H1 (cell line): Measurements from ENCODE around the gene OR13C2. TPM values are rescaled to one million over a fixed set of nuclear protein-coding genes. Genes with fewer than 3 reads are reported as not detected.

ENCODE experiments used
- CTCF ChIA-PET: fragments of 300-600 bp; sonication (Branson Sonifier 250); formaldehyde crosslinking; loops from one replicate; lab custom pipeline; 2021; ENCODE audit not compliant: partially characterized antibody; lab: Charles Lee
- POLR2A ChIA-PET: fragments of 300-600 bp; sonication (Branson Sonifier 250); formaldehyde crosslinking; loops from one replicate; lab custom pipeline; 2021; ENCODE audit warnings: inconsistent platforms; ENCODE audit not compliant: partially characterized antibody; lab: Charles Lee
- DNase-seq, 2 experiments: peaks; one replicate each; pipeline versions ENCODE4 v3.0.0 to v3.0.0-alpha.2; 2010 to 2022; ENCODE audit warnings: low spot score in 2 of 2, low read depth in 1 of 2, mixed read lengths in 1 of 2
- FAIRE-seq: peaks from 2 replicates; lab custom pipeline; 2011; peaks lifted over from hg19 to GRCh38; lab: Jason Lieb, UNC
- H2AFZ ChIP-seq: 2 replicates; pipeline ENCODE4 v1.8.1; 2012; ENCODE audit warnings: low read length, inconsistent platforms
- H2AK5ac ChIP-seq: 2 replicates; pipeline ENCODE4 v1.6.1; 2013; ENCODE audit warnings: low read depth, low read length
- H2BK120ac ChIP-seq: replicated peaks from 2 replicates; pipeline ENCODE3; 2013; ENCODE audit warnings: low read depth, low read length, inconsistent platforms
- H2BK12ac ChIP-seq: 2 replicates; pipeline ENCODE4 v1.6.1; 2013; ENCODE audit warnings: low read depth, low read length
- H2BK15ac ChIP-seq: 2 replicates; pipeline ENCODE4 v1.6.1; 2013; ENCODE audit warnings: low read length
- H2BK20ac ChIP-seq: 2 replicates; pipeline ENCODE4 v1.6.1; 2013; ENCODE audit warnings: low read length
- H2BK5ac ChIP-seq: 2 replicates; pipeline ENCODE4 v1.6.1; 2013; ENCODE audit warnings: low read depth, low read length
- H3K14ac ChIP-seq: 2 replicates; pipeline ENCODE4 v1.6.1; 2013; ENCODE audit warnings: inconsistent platforms; ENCODE audit not compliant: insufficient read length
- H3K18ac ChIP-seq: 2 replicates; pipeline ENCODE4 v1.6.1; 2013; ENCODE audit warnings: low read length; ENCODE audit errors: extremely low read depth
- H3K23ac ChIP-seq: 2 replicates; pipeline ENCODE4 v1.6.1; 2013; ENCODE audit warnings: inconsistent platforms; ENCODE audit not compliant: insufficient read length
- H3K23me2 ChIP-seq: 2 replicates; pipeline ENCODE4 v1.6.1; 2013; ENCODE audit warnings: low read depth, low read length
- H3K27ac ChIP-seq: 2 replicates; pipeline ENCODE4 v1.6.1; 2011; ENCODE audit warnings: low read depth, low read length, inconsistent platforms
- H3K27me3 ChIP-seq, 4 experiments: replicated peaks in 1 of 4; 1 replicate in 1 of 4; 2 replicates in 3 of 4; pipeline versions ENCODE4 v1.6.1 to v1.8.1; 2011 to 2013; ENCODE audit warnings: low read length in 3 of 4, mild to moderate bottlenecking in 3 of 4, inconsistent platforms in 2 of 4, mixed read lengths in 2 of 4, moderate library complexity in 1 of 4; ENCODE audit not compliant: control insufficient read depth in 3 of 4, insufficient read depth in 3 of 4; ENCODE audit errors: extremely low read depth in 1 of 4
- H3K36me3 ChIP-seq, 4 experiments: 2 replicates each; pipeline versions ENCODE4 v1.6.1 to v1.8.1; 2011 to 2013; ENCODE audit warnings: mild to moderate bottlenecking in 4 of 4, low read length in 3 of 4, moderate library complexity in 2 of 4, control low read depth in 1 of 4, inconsistent platforms in 1 of 4; ENCODE audit not compliant: insufficient read depth in 4 of 4, control insufficient read depth in 2 of 4
- H3K4ac ChIP-seq: replicated peaks from 2 replicates; pipeline ENCODE3; 2013; ENCODE audit warnings: low read length, low read depth, mixed read lengths, inconsistent platforms; ENCODE audit not compliant: insufficient read length
- H3K4me1 ChIP-seq, 4 experiments: replicated peaks in 1 of 4; 1 replicate in 1 of 4; 2 replicates in 3 of 4; pipeline versions ENCODE4 v1.6.1 to v1.8.1; 2011 to 2013; ENCODE audit warnings: low read length in 3 of 4, inconsistent platforms in 2 of 4, mixed read lengths in 1 of 4; ENCODE audit not compliant: insufficient read depth in 4 of 4, control insufficient read depth in 3 of 4
- H3K4me2 ChIP-seq, 2 experiments: 2 replicates each; pipeline versions ENCODE4 v1.6.1 to v1.8.1; 2011 to 2013; ENCODE audit warnings: low read depth in 2 of 2, low read length in 2 of 2, control low read depth in 1 of 2, inconsistent platforms in 1 of 2, mild to moderate bottlenecking in 1 of 2; ENCODE audit not compliant: insufficient read depth in 1 of 2
- H3K4me3 ChIP-seq, 4 experiments: fragments of 200-600, 300-600 bp in 1 of 4; sonication (generic), shearing (Covaris generic), sonication (Bioruptor Twin) in 1 of 4; 2 replicates each; pipeline versions ENCODE4 v1.5.1 to v1.8.1; 2011 to 2016; ENCODE audit warnings: low read length in 4 of 4, low read depth in 3 of 4, control low read depth in 2 of 4, inconsistent platforms in 2 of 4, mild to moderate bottlenecking in 2 of 4, mixed read lengths in 1 of 4, moderate library complexity in 1 of 4; ENCODE audit not compliant: insufficient read depth in 2 of 4; ENCODE audit errors: extremely low read depth in 1 of 4
- H3K56ac ChIP-seq: replicated peaks from 2 replicates; pipeline ENCODE3; 2013; ENCODE audit warnings: low read depth, mild to moderate bottlenecking, mixed read lengths, low read length, inconsistent platforms; ENCODE audit not compliant: insufficient read length
- H3K79me1 ChIP-seq: 2 replicates; pipeline ENCODE4 v1.6.1; 2013; ENCODE audit warnings: low read depth, low read length, control low read depth
- H3K79me2 ChIP-seq, 2 experiments: 2 replicates each; pipeline versions ENCODE4 v1.6.1 to v1.8.1; 2012 to 2013; ENCODE audit warnings: low read length in 2 of 2, mild to moderate bottlenecking in 2 of 2, inconsistent platforms in 1 of 2; ENCODE audit not compliant: insufficient read depth in 2 of 2, control insufficient read depth in 1 of 2
- H3K9ac ChIP-seq, 4 experiments: replicated peaks in 1 of 4; 1 replicate in 1 of 4; 2 replicates in 3 of 4; pipeline versions ENCODE4 v1.6.1 to v1.8.1; 2011 to 2013; ENCODE audit warnings: low read depth in 3 of 4, low read length in 3 of 4, control low read depth in 2 of 4, mild to moderate bottlenecking in 2 of 4, moderate library complexity in 2 of 4, inconsistent platforms in 1 of 4; ENCODE audit errors: extremely low read depth in 1 of 4
- H3K9me3 ChIP-seq, 2 experiments: 2 replicates each; pipeline versions ENCODE4 v1.6.1 to v1.8.1; 2012 to 2013; ENCODE audit warnings: mild to moderate bottlenecking in 2 of 2, moderate library complexity in 2 of 2, control low read depth in 1 of 2, inconsistent platforms in 1 of 2, low read depth in 1 of 2, low read length in 1 of 2, mixed read lengths in 1 of 2; ENCODE audit not compliant: insufficient read depth in 2 of 2
- H4K20me1 ChIP-seq, 2 experiments: replicated peaks in 1 of 2; 2 replicates each; pipeline versions ENCODE3 to v1.8.1; 2011 to 2013; ENCODE audit warnings: inconsistent platforms in 2 of 2, low read length in 2 of 2, mild to moderate bottlenecking in 1 of 2; ENCODE audit not compliant: insufficient read depth in 2 of 2, control insufficient read depth in 1 of 2
- H4K5ac ChIP-seq: 2 replicates; pipeline ENCODE4 v1.6.1; 2013; ENCODE audit warnings: low read length, low read depth, mixed read lengths, inconsistent platforms; ENCODE audit not compliant: insufficient read length
- H4K8ac ChIP-seq: 2 replicates; pipeline ENCODE4 v1.8.0; 2013; ENCODE audit warnings: mild to moderate bottlenecking, moderate library complexity, low read length, inconsistent platforms; ENCODE audit not compliant: insufficient read depth; ENCODE audit errors: extremely low read depth
- H4K91ac ChIP-seq: replicated peaks from 2 replicates; pipeline ENCODE3; 2013; ENCODE audit warnings: low read length, mixed read lengths, inconsistent platforms; ENCODE audit not compliant: insufficient read length
- ASH2L ChIP-seq: fragments of 200-600, 300-600 bp; sonication (generic); IDR thresholded peaks from one replicate; pipeline ENCODE4 v1.7.1; 2017; ENCODE audit warnings: low read length
- BRCA1 ChIP-seq: IDR thresholded peaks from 2 replicates; pipeline ENCODE4 v1.6.1; 2012; ENCODE audit warnings: low read depth, low read length, improper control_type of control experiment
- CBX5 ChIP-seq: fragments of 300-800, 300-1000 bp; sonication (generic); IDR thresholded peaks from 2 replicates; pipeline ENCODE4 v1.7.1; 2016; ENCODE audit warnings: antibody characterized with exemption, low read length, low read depth
- CHD2 ChIP-seq: IDR thresholded peaks from 2 replicates; pipeline ENCODE4 v1.6.1; 2012; ENCODE audit warnings: low read length, improper control_type of control experiment
- CTBP2 ChIP-seq: IDR thresholded peaks from 2 replicates; pipeline ENCODE4 v1.7.0; 2011; ENCODE audit warnings: borderline replicate concordance, mild to moderate bottlenecking, moderate library complexity, mixed read lengths, low read length; ENCODE audit not compliant: insufficient read depth, insufficient read length
- JUN ChIP-seq: IDR thresholded peaks from 2 replicates; pipeline ENCODE4 v1.6.1; 2011; ENCODE audit warnings: low read depth, mild to moderate bottlenecking, improper control_type of control experiment, low read length
- JUND ChIP-seq: IDR thresholded peaks from 2 replicates; pipeline ENCODE4 v1.6.1; 2011; ENCODE audit warnings: mild to moderate bottlenecking, improper control_type of control experiment, low read length
- MAFK ChIP-seq: IDR thresholded peaks from 2 replicates; pipeline ENCODE4 v1.6.1; 2012; ENCODE audit warnings: low read depth, mild to moderate bottlenecking, improper control_type of control experiment, low read length
- RAD21 ChIP-seq, 2 experiments: IDR thresholded peaks in 1 of 2; conservative IDR thresholded peaks in 1 of 2; 2 replicates each; pipeline ENCODE4 v1.6.1; 2011; ENCODE audit warnings: low read depth in 2 of 2, low read length in 2 of 2, improper control_type of control experiment in 1 of 2, inconsistent platforms in 1 of 2, mild to moderate bottlenecking in 1 of 2, moderate library complexity in 1 of 2
- SIRT6 ChIP-seq: IDR thresholded peaks from one replicate; pipeline ENCODE4 v1.7.1; 2012; ENCODE audit warnings: low read length, inconsistent platforms
- TAF1 ChIP-seq: IDR thresholded peaks from 2 replicates; pipeline ENCODE4 v1.6.1; 2011; ENCODE audit warnings: mild to moderate bottlenecking, low read depth, low read length
- TEAD4 ChIP-seq: IDR thresholded peaks from 2 replicates; pipeline ENCODE4 v1.6.1; 2012; ENCODE audit warnings: low read depth, low read length, inconsistent platforms, mixed read lengths
- ZNF274 ChIP-seq: IDR thresholded peaks from 2 replicates; pipeline ENCODE4 v1.7.0; 2012; ENCODE audit warnings: low read length, borderline replicate concordance; ENCODE audit errors: extremely low read depth
- polyA plus RNA-seq, 7 experiments: library from polyadenylated mRNA; depleted of rRNA in 3 of 7; stranded (reverse) in 5 of 7; unstranded in 2 of 7; fragments of >200 nt in 5 of 7; fragments of 200-250 nt in 2 of 7; gene quantifications; 1 replicate in 5 of 7; 2 replicates in 1 of 7; 4 replicates in 1 of 7; pipeline versions ENCODE4 v1.2.1 to v1.2.3, GENCODE V29; 2011 to 2013; ENCODE audit warnings: missing spikeins in 2 of 7, mixed read lengths in 2 of 7
- total RNA-seq: library from RNA; stranded (reverse); fragmentation: NEBNext Ultra II Directional; extraction: Animal tissue kit (Norgen Biotek cat#: 25700); gene quantifications from 2 replicates; pipeline ENCODE4 v1.2.1, GENCODE V29; 2021
- TF ChIP-seq, protein P1 (sequence below): IDR thresholded peaks from 2 replicates; pipeline ENCODE4 v1.6.1; 2011; ENCODE audit warnings: low read length, improper control_type of control experiment

The OR13C2 gene
- total and polyA plus RNA-seq, 2 of the 8 experiments (the other 6 are each of a cell fraction or from before 2014, with no cell fraction given), result not detected

DNA sequence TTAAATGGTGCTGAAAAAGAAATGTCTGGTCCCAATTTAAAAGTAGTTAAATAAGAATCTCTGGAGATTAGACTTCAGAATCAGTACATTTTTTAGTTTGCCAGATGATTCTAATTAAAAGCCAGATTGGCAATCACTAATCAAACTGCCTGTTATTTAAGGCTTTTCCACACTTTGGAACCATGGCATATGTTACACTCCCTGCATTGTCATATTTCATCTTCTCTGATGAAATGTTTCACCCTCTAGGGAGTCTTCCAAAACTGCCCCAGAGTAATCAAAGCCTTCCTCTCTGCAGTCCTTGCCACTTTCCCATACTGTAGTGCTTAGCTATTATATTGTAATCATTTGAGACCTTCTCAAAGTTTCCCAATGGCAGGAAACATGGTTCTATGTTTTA lies 30.0 kb upstream of the OR13C2 start:
- H3K27ac ChIP-seq, result no peak overlapping the region
- TF ChIP-seq MAFK (no peak), ASH2L (no peak), TEAD4 (no peak), ZNF274 (no peak), CTBP2 (no peak), CBX5 (no peak), RAD21 (IDR thresholded peaks at IDR 0.05 in 1 of 2, conservative IDR thresholded peaks at IDR 0.05 in 1 of 2; ENCODE audit: low read depth in 2 of 2, low read length in 2 of 2) (no peak), SIRT6 (no peak), JUN (no peak), BRCA1 (no peak), JUND (no peak), TAF1 (no peak), CHD2 (no peak)
- TF ChIP-seq, protein P1, sequence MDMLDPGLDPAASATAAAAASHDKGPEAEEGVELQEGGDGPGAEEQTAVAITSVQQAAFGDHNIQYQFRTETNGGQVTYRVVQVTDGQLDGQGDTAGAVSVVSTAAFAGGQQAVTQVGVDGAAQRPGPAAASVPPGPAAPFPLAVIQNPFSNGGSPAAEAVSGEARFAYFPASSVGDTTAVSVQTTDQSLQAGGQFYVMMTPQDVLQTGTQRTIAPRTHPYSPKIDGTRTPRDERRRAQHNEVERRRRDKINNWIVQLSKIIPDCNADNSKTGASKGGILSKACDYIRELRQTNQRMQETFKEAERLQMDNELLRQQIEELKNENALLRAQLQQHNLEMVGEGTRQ, result no peak
- no peak overlapping the region for H3K56ac ChIP-seq
- H2BK15ac ChIP-seq, result no peak overlapping the region
- no peak for DNase-seq
- H2BK120ac ChIP-seq, result no peak overlapping the region
- no peak overlapping the region for H3K9ac ChIP-seq
- no peak overlapping the region for H2BK12ac ChIP-seq
- no peak overlapping the region for H2AK5ac ChIP-seq
- no peak overlapping the region for H4K91ac ChIP-seq
- no peak overlapping the region for H3K23ac ChIP-seq
- no peak overlapping the region for H4K8ac ChIP-seq
- ChIA-PET CTCF (no interaction called here), POLR2A (no interaction called here)
- H3K36me3 ChIP-seq, result no peaks in the 10 kb centered on the region
- H3K4me3 ChIP-seq, result no peak overlapping the region
- no peak overlapping the region for H2AFZ ChIP-seq
- H3K79me1 ChIP-seq, result no peaks in the 10 kb centered on the region
- no peaks in the 10 kb centered on the region for H3K27me3 ChIP-seq
- no peak overlapping the region for H2BK5ac ChIP-seq
- H4K5ac ChIP-seq, result no peak overlapping the region
- no peak overlapping the region for H3K4ac ChIP-seq
- no peaks in the 10 kb centered on the region for H4K20me1 ChIP-seq
- no peaks in the 10 kb centered on the region; a peak in 1 of 4 replicates for H3K9me3 ChIP-seq
- no peak overlapping the region for H3K14ac ChIP-seq
- no peak for FAIRE-seq
- no peak overlapping the region for H3K18ac ChIP-seq
- no peaks in the 10 kb centered on the region for H3K79me2 ChIP-seq
- no peak overlapping the region for H2BK20ac ChIP-seq
- no peaks in the 10 kb centered on the region for H3K4me1 ChIP-seq
- H3K23me2 ChIP-seq, result no peaks in the 10 kb centered on the region
- no peak overlapping the region for H3K4me2 ChIP-seq
